Endothelial cell of umbilical vein (primary cell): Measurements from ENCODE around the gene C17orf50. TPM values are rescaled to one million over a fixed set of nuclear protein-coding genes. Genes with fewer than 3 reads are reported as not detected.
"Not testable (repeated sequence)": the region's sequence is repeated elsewhere in the genome, so short reads cannot be mapped to it uniquely, and the experiment has no call there.

Experiments
- BruUV-seq: library from RNA; stranded (reverse); fragments of 400-500 nt; replicated peaks from 2 replicates; lab custom pipeline; 2021; lab: Mats Ljungman, UMichigan
- CTCF ChIA-PET: fragments of 300-600, 350-600 bp; sonication (Branson Sonifier 250); formaldehyde crosslinking; loops from one replicate; lab custom pipeline; 2021; ENCODE audit warnings: antibody characterized with exemption, inconsistent platforms; lab: Charles Lee
- POLR2A ChIA-PET: fragments of 300-600, 350-600 bp; sonication (Branson Sonifier 250); formaldehyde crosslinking; loops from one replicate; lab custom pipeline; 2021; ENCODE audit warnings: antibody characterized with exemption, inconsistent platforms; lab: Charles Lee
- DNase-seq: peaks from one replicate; pipeline ENCODE4 v3.0.0-alpha.2; 2011; ENCODE audit warnings: low read depth, low spot score
- FAIRE-seq: peaks from 2 replicates; lab custom pipeline; 2011; peaks lifted over from hg19 to GRCh38; lab: Jason Lieb, UNC
- H2AFZ ChIP-seq: 2 replicates; pipeline ENCODE4 v1.6.0; 2012; ENCODE audit warnings: low read depth, low read length, control low read depth, inconsistent platforms
- H3K27ac ChIP-seq: 2 replicates; pipeline ENCODE4 v1.5.1; 2011; ENCODE audit warnings: low read depth, mild to moderate bottlenecking, control low read depth, low read length, moderate library complexity; ENCODE audit not compliant: insufficient read depth
- H3K27me3 ChIP-seq, 2 experiments: 2 replicates each; pipeline versions ENCODE4 v1.6.0 to v1.6.1; 2011; ENCODE audit warnings: low read length in 2 of 2, mixed read lengths in 1 of 2; ENCODE audit not compliant: control insufficient read depth in 2 of 2, insufficient read depth in 2 of 2
- H3K36me3 ChIP-seq, 2 experiments: 2 replicates in 1 of 2; 3 replicates in 1 of 2; pipeline ENCODE4 v1.5.1; 2011; ENCODE audit warnings: low read length in 2 of 2, mild to moderate bottlenecking in 1 of 2, moderate library complexity in 1 of 2; ENCODE audit not compliant: control insufficient read depth in 2 of 2, insufficient read depth in 2 of 2; ENCODE audit errors: extremely low read depth in 1 of 2
- H3K4me1 ChIP-seq: 3 replicates; pipeline ENCODE4 v1.5.1; 2011; ENCODE audit warnings: mild to moderate bottlenecking, low read length; ENCODE audit not compliant: control insufficient read depth, insufficient read depth; ENCODE audit errors: extremely low read depth
- H3K4me2 ChIP-seq: 2 replicates; pipeline ENCODE4 v1.6.1; 2011; ENCODE audit warnings: low read length, control low read depth, mixed read lengths; ENCODE audit not compliant: insufficient read depth
- H3K4me3 ChIP-seq, 3 experiments: fragments of 200-600 bp in 1 of 3; sonication (generic), shearing (Covaris generic) in 1 of 3; replicated peaks in 1 of 3; 2 replicates each; pipeline ENCODE4 v1.5.1; 2011 to 2016; ENCODE audit warnings: control low read depth in 3 of 3, low read length in 3 of 3, mild to moderate bottlenecking in 2 of 3, inconsistent platforms in 1 of 3, low read depth in 1 of 3, moderate library complexity in 1 of 3; ENCODE audit not compliant: insufficient read depth in 1 of 3
- H3K79me2 ChIP-seq: 2 replicates; pipeline ENCODE4 v1.6.0; 2012; ENCODE audit warnings: low read length, inconsistent platforms; ENCODE audit not compliant: control insufficient read depth, insufficient read depth
- H3K9ac ChIP-seq: replicated peaks from 2 replicates; pipeline ENCODE3; 2011; ENCODE audit warnings: low read length, control low read depth; ENCODE audit not compliant: insufficient read depth; ENCODE audit errors: extremely low read depth
- H3K9me1 ChIP-seq: replicated peaks from 3 replicates; pipeline ENCODE4 v1.6.0; 2011; ENCODE audit warnings: mild to moderate bottlenecking, low read length; ENCODE audit not compliant: control insufficient read depth, insufficient read depth; ENCODE audit errors: extremely low read depth
- H3K9me3 ChIP-seq: replicated peaks from 2 replicates; pipeline ENCODE4 v1.5.1; 2012; ENCODE audit warnings: low read length, inconsistent platforms; ENCODE audit not compliant: control insufficient read depth, insufficient read depth
- H4K20me1 ChIP-seq: replicated peaks from 2 replicates; pipeline ENCODE3; 2011; ENCODE audit warnings: mild to moderate bottlenecking, low read length; ENCODE audit not compliant: control insufficient read depth, insufficient read depth; ENCODE audit errors: extremely low read depth
- EZH2 ChIP-seq: IDR thresholded peaks from 2 replicates; pipeline ENCODE4 v1.6.1; 2012; ENCODE audit warnings: borderline replicate concordance, low read depth, mild to moderate bottlenecking, moderate library complexity, low read length, inconsistent platforms; ENCODE audit not compliant: severe bottlenecking
- FOS ChIP-seq: IDR thresholded peaks from 2 replicates; pipeline ENCODE4 v1.6.1; 2011; ENCODE audit warnings: mild to moderate bottlenecking, low read length, moderate library complexity, borderline replicate concordance; ENCODE audit not compliant: insufficient read depth
- GATA2 ChIP-seq: IDR thresholded peaks from 2 replicates; pipeline ENCODE4 v1.7.0; 2011; ENCODE audit warnings: low read depth, mild to moderate bottlenecking, moderate library complexity, mixed read lengths, low read length; ENCODE audit not compliant: insufficient read length, insufficient read depth
- JUN ChIP-seq: IDR thresholded peaks from 2 replicates; pipeline ENCODE4 v1.6.1; 2011; ENCODE audit warnings: borderline replicate concordance, low read depth; ENCODE audit not compliant: insufficient read length, insufficient read depth
- MYC ChIP-seq: IDR thresholded peaks from one replicate; pipeline ENCODE4 v1.6.1; 2011; ENCODE audit warnings: mild to moderate bottlenecking, low read depth, low read length
- POLR2A ChIP-seq: IDR thresholded peaks from 2 replicates; pipeline ENCODE4 v1.6.1; 2012; ENCODE audit warnings: low read depth, mild to moderate bottlenecking, control low read depth, low read length
- POLR2AphosphoS5 ChIP-seq: IDR thresholded peaks from 2 replicates; pipeline ENCODE4 v1.6.1; 2012; ENCODE audit warnings: low read depth, mild to moderate bottlenecking, control low read depth, low read length, moderate library complexity; ENCODE audit not compliant: insufficient read depth
- dilution Hi-C: fragments of 300-500 bp; cut with MboI; formaldehyde crosslinking; loops from one replicate; pipeline ENCODE4 v1.15.0; 2019; ENCODE audit warnings: low sequenced_read_pairs; ENCODE audit not compliant: extremely low pct_ligation_motif_present
- intact Hi-C: fragments of 100-400 bp; cut with micrococcal nuclease; formaldehyde crosslinking; loops from one replicate; pipeline ENCODE4 v1.10.0; 2022
- polyA plus RNA-seq, 4 experiments: library from polyadenylated mRNA; depleted of rRNA in 3 of 4; stranded (reverse) in 3 of 4; unstranded in 1 of 4; fragments of >200 nt; gene quantifications; 2 replicates each; pipeline versions ENCODE4 v1.2.1 to v1.2.3, GENCODE V29; 2011 to 2012; ENCODE audit warnings: missing spikeins in 1 of 4
- total RNA-seq: library from RNA; stranded (reverse); gene quantifications from 2 replicates; pipeline ENCODE4 v1.2.3, GENCODE V29; 2021
- TF ChIP-seq, protein P1 (sequence below): IDR thresholded peaks from 2 replicates; pipeline ENCODE4 v1.6.1; 2011; ENCODE audit not compliant: insufficient read depth, insufficient read length
- TF ChIP-seq, protein P2 (sequence below), 2 donors: IDR thresholded peaks; 1 replicate in 1 of 2; 2 replicates in 1 of 2; pipeline ENCODE4 v1.5.1; 2011; ENCODE audit warnings: low read length in 2 of 2, mild to moderate bottlenecking in 2 of 2, moderate library complexity in 2 of 2, control low read depth in 1 of 2, inconsistent platforms in 1 of 2, low read depth in 1 of 2; ENCODE audit not compliant: insufficient read depth in 1 of 2; ENCODE audit errors: extremely low read depth in 1 of 2

The C17orf50 gene
- total and polyA plus RNA-seq, 2 donors (not counting 3 experiments of a cell fraction or from before 2014, with no cell fraction given), result 0.15 TPM; not detected in 1

DNA sequence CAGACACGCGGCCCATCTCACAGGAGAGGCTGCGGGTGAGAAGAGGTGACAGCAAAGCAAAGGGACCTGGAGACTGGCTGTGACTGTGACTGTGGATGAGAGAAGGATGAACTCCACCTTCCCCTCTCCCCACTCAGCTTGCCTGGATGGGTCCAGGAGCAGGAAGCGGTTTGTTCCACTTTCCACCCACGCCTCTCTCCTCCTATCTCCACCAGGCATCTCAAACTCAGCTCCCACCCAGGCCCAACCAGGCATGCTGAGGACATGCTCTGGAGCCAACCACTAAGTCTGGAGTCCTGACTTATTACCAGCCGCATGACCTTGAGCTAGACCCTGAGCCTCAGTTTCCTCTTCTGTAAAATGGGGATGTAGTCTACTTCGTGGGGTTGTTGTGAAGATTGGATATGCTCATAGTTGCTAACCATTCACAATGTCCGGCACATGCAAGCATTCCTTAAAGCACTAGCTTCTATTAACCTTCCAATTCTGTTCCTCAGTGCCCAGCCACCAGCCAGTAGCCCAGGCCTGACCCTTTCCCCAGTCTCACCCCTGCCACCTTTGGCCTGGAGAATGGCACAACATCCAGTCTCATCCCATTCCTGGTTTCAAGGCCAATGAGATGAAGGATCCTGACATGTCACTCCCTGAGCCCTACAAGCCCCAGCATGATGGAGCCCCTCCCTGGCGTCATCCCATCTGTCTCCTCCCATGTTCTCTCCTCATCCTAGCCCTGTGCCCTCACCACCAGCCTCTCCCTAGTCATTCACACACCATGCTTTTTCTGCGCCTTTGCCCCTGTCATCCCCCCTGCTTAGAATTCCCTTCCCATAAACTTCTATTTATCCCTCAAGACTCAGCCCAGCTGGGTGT, 9.9 kb upstream of the C17orf50 start:
- Histone ChIP-seq H3K9me3 (no peaks in the 10 kb centered on the region), H3K4me3 (no peak overlapping the region), H2AFZ (no peak overlapping the region), H3K4me2 (no peak overlapping the region), H3K9me1 (no peaks in the 10 kb centered on the region), H3K9ac (no peak overlapping the region), H3K27me3 (peaks cover 27 to 28% of the 10 kb centered on the region in 2 experiments), H3K27ac (no peak overlapping the region), H3K79me2 (no peaks in the 10 kb centered on the region), H3K4me1 (no peaks in the 10 kb centered on the region), H3K36me3 (no peaks in the 10 kb centered on the region), H4K20me1 (no peaks in the 10 kb centered on the region)
- TF ChIP-seq FOS (no peak), GATA2 (no peak), POLR2AphosphoS5 (no peak), JUN (no peak), POLR2A (no peak), EZH2 (no peak), MYC (no peak)
- TF ChIP-seq, protein P1, sequence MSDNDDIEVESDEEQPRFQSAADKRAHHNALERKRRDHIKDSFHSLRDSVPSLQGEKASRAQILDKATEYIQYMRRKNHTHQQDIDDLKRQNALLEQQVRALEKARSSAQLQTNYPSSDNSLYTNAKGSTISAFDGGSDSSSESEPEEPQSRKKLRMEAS, result no peak
- TF ChIP-seq, protein P2, sequence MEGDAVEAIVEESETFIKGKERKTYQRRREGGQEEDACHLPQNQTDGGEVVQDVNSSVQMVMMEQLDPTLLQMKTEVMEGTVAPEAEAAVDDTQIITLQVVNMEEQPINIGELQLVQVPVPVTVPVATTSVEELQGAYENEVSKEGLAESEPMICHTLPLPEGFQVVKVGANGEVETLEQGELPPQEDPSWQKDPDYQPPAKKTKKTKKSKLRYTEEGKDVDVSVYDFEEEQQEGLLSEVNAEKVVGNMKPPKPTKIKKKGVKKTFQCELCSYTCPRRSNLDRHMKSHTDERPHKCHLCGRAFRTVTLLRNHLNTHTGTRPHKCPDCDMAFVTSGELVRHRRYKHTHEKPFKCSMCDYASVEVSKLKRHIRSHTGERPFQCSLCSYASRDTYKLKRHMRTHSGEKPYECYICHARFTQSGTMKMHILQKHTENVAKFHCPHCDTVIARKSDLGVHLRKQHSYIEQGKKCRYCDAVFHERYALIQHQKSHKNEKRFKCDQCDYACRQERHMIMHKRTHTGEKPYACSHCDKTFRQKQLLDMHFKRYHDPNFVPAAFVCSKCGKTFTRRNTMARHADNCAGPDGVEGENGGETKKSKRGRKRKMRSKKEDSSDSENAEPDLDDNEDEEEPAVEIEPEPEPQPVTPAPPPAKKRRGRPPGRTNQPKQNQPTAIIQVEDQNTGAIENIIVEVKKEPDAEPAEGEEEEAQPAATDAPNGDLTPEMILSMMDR (IDR thresholded peaks at IDR 0.05; ENCODE audit: extremely low read depth in 1 of 2, insufficient read depth in 1 of 2, low read depth in 1 of 2, low read length in 2 of 2), result no peak
- FAIRE-seq, result no peak
- CTCF ChIA-PET, result interaction anchor here (0.9 to 6.7 kb wide), 5 partner anchors 13 to 195 kb away, joined by 3 to 270 read pairs (median 3); no protein-coding TSS in a partner anchor
- POLR2A ChIA-PET, result interaction anchor here (0.6 kb wide), 1 partner anchor 25 kb away, joined by 3 read pairs; no protein-coding TSS in a partner anchor
- DNase-seq, result no peak
- dilution Hi-C loops (no loop called here), intact Hi-C loops (no loop called here)
- BruUV-seq, result no TSS peak

DNA sequence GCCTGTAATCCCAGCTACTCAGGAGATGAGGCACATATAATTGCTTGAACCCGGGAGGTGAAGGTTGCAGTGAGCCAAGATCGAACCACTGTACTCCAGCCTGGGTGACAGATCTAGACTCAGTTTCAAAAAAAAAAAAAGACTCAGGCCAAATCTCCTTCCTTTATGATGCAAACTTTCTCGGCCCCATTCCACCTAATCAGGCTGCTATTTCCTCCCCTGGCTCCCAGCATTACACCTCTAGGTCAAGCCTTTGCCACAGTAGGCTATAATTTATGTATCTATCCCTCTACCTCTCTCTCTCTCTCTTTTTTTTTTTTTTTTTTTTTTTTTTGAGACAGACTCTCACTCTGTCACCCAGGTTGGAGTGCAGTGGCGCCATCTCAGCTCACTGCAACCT, 9.1 kb upstream of the C17orf50 start:
- H3K4me3 ChIP-seq, H4K20me1 ChIP-seq, BruUV-seq, intact Hi-C loops, H3K9me1 ChIP-seq, H3K4me1 ChIP-seq, H3K36me3 ChIP-seq, dilution Hi-C loops, H3K79me2 ChIP-seq, H3K9ac ChIP-seq, H3K27ac ChIP-seq, H2AFZ ChIP-seq, DNase-seq, POLR2A ChIA-PET, H3K9me3 ChIP-seq, H3K4me2 ChIP-seq, FAIRE-seq: not testable (repeated sequence)
- CTCF ChIA-PET, result interaction anchor here (0.6 to 5.2 kb wide), 3 partner anchors 10 to 54 kb away, joined by 3 to 51 read pairs (median 3); no protein-coding TSS in a partner anchor
- H3K27me3 ChIP-seq, result peaks cover 27 to 28% of the 10 kb centered on the region in 2 experiments
